ENCODE results near the gene TMF1. TPM values are rescaled to one million over a fixed set of nuclear protein-coding genes. Genes with fewer than 3 reads are reported as not detected.

The TMF1 gene
- total and polyA plus RNA-seq, 2 of the 8 experiments (the other 6 are each of a cell fraction or from before 2014, with no cell fraction given) = 1.4 to 18.3 TPM

GRCh38 chr3:69013253-69014021 lies 38.7 kb downstream of the TMF1 start, which contains the start of gene EOGT (continued):
- TF ChIP-seq, protein P1, sequence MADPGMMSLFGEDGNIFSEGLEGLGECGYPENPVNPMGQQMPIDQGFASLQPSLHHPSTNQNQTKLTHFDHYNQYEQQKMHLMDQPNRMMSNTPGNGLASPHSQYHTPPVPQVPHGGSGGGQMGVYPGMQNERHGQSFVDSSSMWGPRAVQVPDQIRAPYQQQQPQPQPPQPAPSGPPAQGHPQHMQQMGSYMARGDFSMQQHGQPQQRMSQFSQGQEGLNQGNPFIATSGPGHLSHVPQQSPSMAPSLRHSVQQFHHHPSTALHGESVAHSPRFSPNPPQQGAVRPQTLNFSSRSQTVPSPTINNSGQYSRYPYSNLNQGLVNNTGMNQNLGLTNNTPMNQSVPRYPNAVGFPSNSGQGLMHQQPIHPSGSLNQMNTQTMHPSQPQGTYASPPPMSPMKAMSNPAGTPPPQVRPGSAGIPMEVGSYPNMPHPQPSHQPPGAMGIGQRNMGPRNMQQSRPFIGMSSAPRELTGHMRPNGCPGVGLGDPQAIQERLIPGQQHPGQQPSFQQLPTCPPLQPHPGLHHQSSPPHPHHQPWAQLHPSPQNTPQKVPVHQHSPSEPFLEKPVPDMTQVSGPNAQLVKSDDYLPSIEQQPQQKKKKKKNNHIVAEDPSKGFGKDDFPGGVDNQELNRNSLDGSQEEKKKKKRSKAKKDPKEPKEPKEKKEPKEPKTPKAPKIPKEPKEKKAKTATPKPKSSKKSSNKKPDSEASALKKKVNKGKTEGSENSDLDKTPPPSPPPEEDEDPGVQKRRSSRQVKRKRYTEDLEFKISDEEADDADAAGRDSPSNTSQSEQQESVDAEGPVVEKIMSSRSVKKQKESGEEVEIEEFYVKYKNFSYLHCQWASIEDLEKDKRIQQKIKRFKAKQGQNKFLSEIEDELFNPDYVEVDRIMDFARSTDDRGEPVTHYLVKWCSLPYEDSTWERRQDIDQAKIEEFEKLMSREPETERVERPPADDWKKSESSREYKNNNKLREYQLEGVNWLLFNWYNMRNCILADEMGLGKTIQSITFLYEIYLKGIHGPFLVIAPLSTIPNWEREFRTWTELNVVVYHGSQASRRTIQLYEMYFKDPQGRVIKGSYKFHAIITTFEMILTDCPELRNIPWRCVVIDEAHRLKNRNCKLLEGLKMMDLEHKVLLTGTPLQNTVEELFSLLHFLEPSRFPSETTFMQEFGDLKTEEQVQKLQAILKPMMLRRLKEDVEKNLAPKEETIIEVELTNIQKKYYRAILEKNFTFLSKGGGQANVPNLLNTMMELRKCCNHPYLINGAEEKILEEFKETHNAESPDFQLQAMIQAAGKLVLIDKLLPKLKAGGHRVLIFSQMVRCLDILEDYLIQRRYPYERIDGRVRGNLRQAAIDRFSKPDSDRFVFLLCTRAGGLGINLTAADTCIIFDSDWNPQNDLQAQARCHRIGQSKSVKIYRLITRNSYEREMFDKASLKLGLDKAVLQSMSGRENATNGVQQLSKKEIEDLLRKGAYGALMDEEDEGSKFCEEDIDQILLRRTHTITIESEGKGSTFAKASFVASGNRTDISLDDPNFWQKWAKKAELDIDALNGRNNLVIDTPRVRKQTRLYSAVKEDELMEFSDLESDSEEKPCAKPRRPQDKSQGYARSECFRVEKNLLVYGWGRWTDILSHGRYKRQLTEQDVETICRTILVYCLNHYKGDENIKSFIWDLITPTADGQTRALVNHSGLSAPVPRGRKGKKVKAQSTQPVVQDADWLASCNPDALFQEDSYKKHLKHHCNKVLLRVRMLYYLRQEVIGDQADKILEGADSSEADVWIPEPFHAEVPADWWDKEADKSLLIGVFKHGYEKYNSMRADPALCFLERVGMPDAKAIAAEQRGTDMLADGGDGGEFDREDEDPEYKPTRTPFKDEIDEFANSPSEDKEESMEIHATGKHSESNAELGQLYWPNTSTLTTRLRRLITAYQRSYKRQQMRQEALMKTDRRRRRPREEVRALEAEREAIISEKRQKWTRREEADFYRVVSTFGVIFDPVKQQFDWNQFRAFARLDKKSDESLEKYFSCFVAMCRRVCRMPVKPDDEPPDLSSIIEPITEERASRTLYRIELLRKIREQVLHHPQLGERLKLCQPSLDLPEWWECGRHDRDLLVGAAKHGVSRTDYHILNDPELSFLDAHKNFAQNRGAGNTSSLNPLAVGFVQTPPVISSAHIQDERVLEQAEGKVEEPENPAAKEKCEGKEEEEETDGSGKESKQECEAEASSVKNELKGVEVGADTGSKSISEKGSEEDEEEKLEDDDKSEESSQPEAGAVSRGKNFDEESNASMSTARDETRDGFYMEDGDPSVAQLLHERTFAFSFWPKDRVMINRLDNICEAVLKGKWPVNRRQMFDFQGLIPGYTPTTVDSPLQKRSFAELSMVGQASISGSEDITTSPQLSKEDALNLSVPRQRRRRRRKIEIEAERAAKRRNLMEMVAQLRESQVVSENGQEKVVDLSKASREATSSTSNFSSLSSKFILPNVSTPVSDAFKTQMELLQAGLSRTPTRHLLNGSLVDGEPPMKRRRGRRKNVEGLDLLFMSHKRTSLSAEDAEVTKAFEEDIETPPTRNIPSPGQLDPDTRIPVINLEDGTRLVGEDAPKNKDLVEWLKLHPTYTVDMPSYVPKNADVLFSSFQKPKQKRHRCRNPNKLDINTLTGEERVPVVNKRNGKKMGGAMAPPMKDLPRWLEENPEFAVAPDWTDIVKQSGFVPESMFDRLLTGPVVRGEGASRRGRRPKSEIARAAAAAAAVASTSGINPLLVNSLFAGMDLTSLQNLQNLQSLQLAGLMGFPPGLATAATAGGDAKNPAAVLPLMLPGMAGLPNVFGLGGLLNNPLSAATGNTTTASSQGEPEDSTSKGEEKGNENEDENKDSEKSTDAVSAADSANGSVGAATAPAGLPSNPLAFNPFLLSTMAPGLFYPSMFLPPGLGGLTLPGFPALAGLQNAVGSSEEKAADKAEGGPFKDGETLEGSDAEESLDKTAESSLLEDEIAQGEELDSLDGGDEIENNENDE (IDR thresholded peaks at IDR 0.05; ENCODE audit: insufficient replicate concordance, low read length) = no peak
- TF ChIP-seq SIRT6 (IDR thresholded peaks at IDR 0.05; ENCODE audit: low read length) = no peak
- TF ChIP-seq ASH2L (IDR thresholded peaks at IDR 0.05; ENCODE audit: low read length) = peak; percentile 84
- TF ChIP-seq POLR2A (IDR thresholded peaks at IDR 0.05; ENCODE audit: control extremely low read depth in 1 of 2, low read depth in 2 of 2, low read length in 2 of 2) = peak; percentile 49 to 82
- TF ChIP-seq SIN3A (conservative IDR thresholded peaks at IDR 0.05 in 1 of 2, IDR thresholded peaks at IDR 0.05 in 1 of 2; ENCODE audit: low read depth in 1 of 2, low read length in 2 of 2) = no peak
- TF ChIP-seq RAD21 (IDR thresholded peaks at IDR 0.05 in 1 of 2, conservative IDR thresholded peaks at IDR 0.05 in 1 of 2; ENCODE audit: low read depth in 2 of 2, low read length in 2 of 2) = peak in 1 of 2 experiments; percentile 20; a peak in 2 of 4 replicates
- TF ChIP-seq CEBPB (IDR thresholded peaks at IDR 0.05; ENCODE audit: low read depth, low read length) = no peak
- no peak for TF ChIP-seq CHD1 (IDR thresholded peaks at IDR 0.05; ENCODE audit: low read depth, low read length)
- TF ChIP-seq EP300 (IDR thresholded peaks at IDR 0.05; ENCODE audit: borderline replicate concordance in 1 of 2, low read depth in 2 of 2, low read length in 2 of 2) = peak in 1 of 2 experiments; percentile 67; a peak in 1 of 3 replicates

Measured in H1 (cell line).